Activated CD4-positive, alpha-beta T cell treated with anti-CD3 and anti-CD28 coated beads, Interleukin-2, amount 50 U/mL, for 16 hours (primary cell): Measurements from ENCODE around the gene SFRP2.

Experiments used
- DNase-seq: peaks from one replicate; pipeline ENCODE4 v3.0.0-alpha.2; 2020

The SFRP2 gene

GRCh38 chr4:153792618-153793247, 3.9 kb upstream of the SFRP2 start:
- DNase-seq: no peak

GRCh38 chr4:153791746-153792617, 3.1 kb upstream of the SFRP2 start:
- DNase-seq: no peak

- peak; percentile 21 for DNase-seq
Observed at GRCh38 chr4:153790962-153791551, 2.2 kb upstream of the SFRP2 start.

- no peak for DNase-seq
Observed at GRCh38 chr4:153790500-153790865, 1.6 kb upstream of the SFRP2 start.

- no peak for DNase-seq
Observed at GRCh38 chr4:153789741-153790499, 1.0 kb upstream of the SFRP2 start.

GRCh38 chr4:153788051-153788412, 851 bp downstream of the SFRP2 start:
- no peak for DNase-seq

- no peak for DNase-seq
Observed at GRCh38 chr4:153787575-153787974, 1.3 kb downstream of the SFRP2 start.

- no peak for DNase-seq
Observed at GRCh38 chr4:153787061-153787560, 1.8 kb downstream of the SFRP2 start.

- peak; percentile 23 for DNase-seq
Observed at GRCh38 chr4:153785910-153786721, 2.8 kb downstream of the SFRP2 start.

GRCh38 chr4:153784166-153784699, 4.7 kb downstream of the SFRP2 start:
- DNase-seq: no peak

GRCh38 chr4:153782581-153782980, 6.3 kb downstream of the SFRP2 start:
- DNase-seq: no peak

GRCh38 chr4:153781717-153782416, 7.0 kb downstream of the SFRP2 start:
- DNase-seq: no peak

GRCh38 chr4:153781280-153781679, 7.6 kb downstream of the SFRP2 start:
- no peak for DNase-seq

- no peak for DNase-seq
Observed at GRCh38 chr4:153780876-153781275, 8.0 kb downstream of the SFRP2 start.

- DNase-seq: no peak
Observed at GRCh38 chr4:153780221-153780620, 8.7 kb downstream of the SFRP2 start.

GRCh38 chr4:153778383-153778782, 10.5 kb downstream of the SFRP2 start:
- no peak for DNase-seq

- no peak for DNase-seq
Observed at GRCh38 chr4:153777421-153777820, 11.5 kb downstream of the SFRP2 start.

- DNase-seq: no peak
Observed at GRCh38 chr4:153776601-153777000, 12.3 kb downstream of the SFRP2 start.

GRCh38 chr4:153773236-153773690, 15.6 kb downstream of the SFRP2 start:
- DNase-seq: no peak

GRCh38 chr4:153771046-153771445, 17.8 kb downstream of the SFRP2 start:
- no peak for DNase-seq

- DNase-seq: no peak
Observed at GRCh38 chr4:153766758-153767157, 22.1 kb downstream of the SFRP2 start.
